ENCODE data around the gene HMOX1.
"Not testable (repeated sequence)": the region's sequence is repeated elsewhere in the genome, so short reads cannot be mapped to it uniquely, and the experiment has no call there.

Gene HMOX1

DNA sequence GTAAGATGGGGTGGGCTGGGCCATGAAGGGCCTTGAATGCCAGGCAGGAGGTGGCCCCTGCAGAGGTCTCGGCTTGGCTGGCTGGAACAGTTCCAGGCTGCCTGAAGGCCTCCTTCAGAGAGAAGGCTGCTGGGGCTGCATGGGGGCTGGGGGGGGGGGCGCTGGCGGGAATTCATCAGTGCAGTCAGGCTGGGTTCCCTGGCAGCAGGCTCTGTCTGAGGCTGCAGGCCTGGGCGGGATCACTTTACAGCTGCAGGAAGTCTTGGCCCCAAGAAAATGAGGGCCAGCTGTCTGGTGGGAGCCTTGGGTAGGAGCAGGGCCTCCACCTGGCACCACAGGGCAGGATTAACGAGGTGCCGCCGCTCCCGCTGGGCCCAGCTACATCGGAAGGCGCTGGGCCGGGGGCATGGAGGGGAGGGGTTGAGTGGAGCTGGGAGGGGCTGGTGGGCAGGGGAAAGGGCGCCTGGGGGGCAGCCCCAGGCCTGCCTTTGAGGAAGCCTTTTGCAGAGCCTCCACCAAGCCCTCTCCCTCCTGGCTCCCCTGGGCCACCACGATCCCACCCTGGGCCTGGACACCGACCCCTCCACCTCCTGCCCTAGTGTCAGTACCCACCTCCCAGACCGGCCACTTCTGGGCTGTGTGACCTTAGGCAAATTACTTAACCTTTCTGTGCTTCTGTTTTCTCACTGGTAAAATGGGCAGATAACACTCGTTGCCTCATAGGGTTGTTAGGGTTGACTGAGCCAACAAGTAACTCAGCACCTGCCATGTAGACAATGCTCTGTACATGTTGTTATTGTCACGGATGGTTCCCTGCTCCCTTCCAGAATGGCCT lies 31.0 kb upstream of the HMOX1 start:
- no peak for FAIRE-seq
- DNase-seq (ENCODE audit: extremely low spot score, insufficient read length, low read depth): no peak

- peak; percentile 97 for FAIRE-seq
- peak; percentile 81 for DNase-seq (ENCODE audit: extremely low spot score, insufficient read length, low read depth)
Observed at GRCh38 chr22:35350539-35351503, 30.1 kb upstream of the HMOX1 start.

DNA sequence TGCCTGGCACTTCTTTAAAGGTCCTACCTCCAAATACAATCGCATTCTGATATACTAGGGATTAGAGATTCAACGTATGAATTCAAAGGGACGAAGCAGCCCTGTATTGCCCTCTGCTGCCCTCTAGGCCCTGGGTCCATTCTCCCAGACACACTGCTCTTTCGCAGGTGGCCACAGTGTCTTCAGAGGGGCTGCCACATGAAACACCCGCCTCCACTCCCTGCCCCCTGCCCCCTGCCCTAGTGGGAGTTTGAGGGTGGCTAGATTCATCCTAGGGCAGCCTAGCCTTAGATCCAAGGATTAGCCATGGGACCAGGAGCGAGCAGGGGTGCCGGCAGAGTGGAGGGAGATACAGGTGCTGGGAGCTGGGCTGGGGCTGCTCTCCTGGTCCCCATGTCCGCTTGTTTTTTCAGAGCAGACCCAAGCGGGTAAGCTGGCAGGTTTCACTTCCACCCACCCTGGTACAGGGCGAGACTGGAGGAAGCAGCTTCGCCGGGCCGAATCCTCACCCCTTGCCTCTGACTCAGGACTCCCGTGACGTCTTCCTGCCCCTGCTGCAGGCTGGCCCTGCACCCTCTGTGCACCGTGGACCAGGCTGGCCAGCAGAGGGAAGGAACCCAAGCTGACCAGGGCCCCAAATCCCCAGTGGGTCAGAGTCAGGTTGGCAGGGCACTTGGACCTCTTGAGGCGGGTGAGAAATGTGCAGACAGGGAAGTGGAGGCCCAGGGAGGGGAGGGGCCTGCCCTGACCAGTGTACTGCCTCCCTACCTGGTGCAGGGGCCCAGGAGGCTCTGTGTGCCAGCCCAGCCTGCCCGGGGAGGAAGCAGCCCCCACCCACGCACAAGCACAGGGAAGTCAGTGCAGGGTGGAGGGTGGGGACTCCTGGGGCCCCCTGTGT lies 28.4 kb upstream of the HMOX1 start:
- FAIRE-seq (peak; percentile 81), DNase-seq (ENCODE audit: extremely low spot score, insufficient read length, low read depth) (no peak)

GRCh38 chr22:35353318-35353717 lies 27.6 kb upstream of the HMOX1 start:
- peak; percentile 72 for FAIRE-seq
- DNase-seq (ENCODE audit: extremely low spot score, insufficient read length, low read depth): no peak

DNA sequence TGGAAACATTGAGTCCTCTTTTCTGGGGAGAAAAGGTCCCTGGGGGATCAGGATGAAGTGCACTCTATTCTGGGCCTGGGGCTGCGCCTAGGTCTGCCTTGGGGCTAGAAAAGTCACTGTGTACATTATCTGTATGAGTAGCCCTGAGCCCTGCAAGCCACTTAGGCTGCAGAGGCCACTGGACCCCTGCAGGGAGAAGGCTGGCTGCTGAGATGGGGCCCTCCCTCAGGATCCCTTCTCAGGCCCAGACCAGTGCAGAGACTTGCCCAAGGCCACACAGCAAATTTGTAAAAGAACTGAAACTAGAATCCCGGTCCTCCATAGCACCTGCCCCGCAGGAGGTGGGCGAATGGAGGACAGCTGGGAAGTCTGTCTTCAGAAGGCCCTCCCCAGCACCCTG lies 26.8 kb upstream of the HMOX1 start:
- DNase-seq (ENCODE audit: extremely low spot score, insufficient read length, low read depth): no peak
- no peak for FAIRE-seq

GRCh38 chr22:35357883-35358621 lies 22.8 kb upstream of the HMOX1 start:
- DNase-seq (ENCODE audit: extremely low spot score, insufficient read length, low read depth) (no peak), FAIRE-seq (peak; percentile 82)

GRCh38 chr22:35359380-35360065 lies 21.4 kb upstream of the HMOX1 start:
- peak; percentile 86 for FAIRE-seq

DNA sequence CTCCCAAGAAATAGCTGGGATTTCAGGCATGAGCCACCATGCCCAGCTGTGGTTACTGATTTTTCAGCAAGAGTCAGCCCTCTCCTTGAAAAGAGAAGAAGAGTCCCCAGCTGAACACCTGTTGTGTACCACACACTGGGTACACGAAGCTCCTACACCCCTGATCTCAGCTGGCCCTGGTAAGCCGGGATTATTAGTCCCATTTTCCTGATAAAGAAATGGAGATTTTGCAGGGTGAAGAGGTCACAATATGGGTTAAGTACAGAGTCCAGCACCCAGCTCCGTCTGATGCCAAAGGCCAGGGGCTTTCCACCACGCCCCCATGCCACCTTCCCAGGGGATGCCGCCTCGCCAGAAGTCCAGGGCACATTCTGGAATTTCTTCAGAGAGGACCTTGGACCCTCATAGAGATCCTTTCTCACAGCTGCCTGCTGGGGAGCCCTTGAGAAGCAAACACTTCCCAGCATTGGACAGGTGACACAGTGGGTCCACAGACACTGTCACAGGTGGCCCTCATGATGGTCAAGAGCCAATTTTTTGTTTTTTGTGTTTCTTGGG lies 19.8 kb upstream of the HMOX1 start:
- DNase-seq (ENCODE audit: extremely low spot score, insufficient read length, low read depth): no peak
- FAIRE-seq: no peak

More at GRCh38 chr22:35359380-35360065, 21.4 kb upstream of the HMOX1 start:
- DNase-seq (ENCODE audit: extremely low spot score, insufficient read length, low read depth): no peak

DNA sequence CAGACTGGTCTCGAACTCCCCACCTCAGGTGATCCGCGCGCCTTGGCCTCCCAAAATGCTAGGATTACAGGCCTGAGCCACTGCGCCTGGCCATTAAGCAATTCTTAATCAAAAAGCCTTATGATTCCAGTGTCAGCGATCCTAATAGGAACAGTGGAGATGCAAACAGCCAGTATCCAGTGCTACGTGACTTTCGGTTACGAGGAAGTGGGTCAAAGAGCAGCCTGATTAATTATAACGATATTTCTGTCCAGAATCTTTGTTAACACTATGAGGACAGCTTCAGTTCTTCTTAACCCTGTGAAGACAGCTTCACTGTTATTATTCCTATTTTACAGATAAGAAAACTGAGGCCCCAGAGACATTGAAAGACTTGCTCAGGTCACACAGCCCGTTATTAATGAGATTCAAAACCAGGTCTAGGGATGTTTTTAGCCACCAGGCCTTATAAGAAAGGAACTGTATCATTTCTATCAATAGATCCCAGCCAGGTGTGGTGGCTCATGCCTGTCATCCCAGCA lies 17.3 kb upstream of the HMOX1 start:
- DNase-seq (ENCODE audit: extremely low spot score, insufficient read length, low read depth) (no peak), FAIRE-seq (peak; percentile 55)

DNA sequence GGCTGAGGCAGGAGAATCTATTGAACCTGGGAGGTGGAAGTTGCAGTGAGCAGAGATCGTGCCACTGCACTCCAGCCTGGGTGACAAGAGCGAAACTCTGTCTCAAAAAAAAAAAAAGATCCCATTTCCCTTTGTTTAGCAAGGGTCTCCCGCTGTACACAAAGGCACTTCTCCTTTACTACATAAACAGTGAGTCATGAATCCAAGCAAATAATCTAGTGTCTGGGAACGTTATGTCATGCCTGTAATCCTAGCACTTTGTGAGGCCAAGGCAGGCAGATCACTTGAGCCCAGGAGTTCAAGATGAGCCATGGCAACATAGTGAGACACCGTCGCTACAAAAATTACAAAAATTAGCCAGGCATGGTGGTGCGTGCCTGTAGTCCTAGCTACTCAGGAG lies 16.7 kb upstream of the HMOX1 start:
- FAIRE-seq; DNase-seq (ENCODE audit: extremely low spot score, insufficient read length, low read depth): not testable (repeated sequence)

- FAIRE-seq (peak; percentile 63), DNase-seq (ENCODE audit: extremely low spot score, insufficient read length, low read depth) (no peak)
Observed at GRCh38 chr22:35367331-35367886, 13.5 kb upstream of the HMOX1 start.

GRCh38 chr22:35368386-35368785 lies 12.5 kb upstream of the HMOX1 start:
- DNase-seq (ENCODE audit: extremely low spot score, insufficient read length, low read depth): no peak
- FAIRE-seq: no peak

- FAIRE-seq (no peak), DNase-seq (ENCODE audit: extremely low spot score, insufficient read length, low read depth) (no peak)
Observed at GRCh38 chr22:35369996-35370395, 10.9 kb upstream of the HMOX1 start.

GRCh38 chr22:35373781-35374180 lies 7.1 kb upstream of the HMOX1 start:
- DNase-seq (ENCODE audit: extremely low spot score, insufficient read length, low read depth): no peak
- FAIRE-seq: no peak

- DNase-seq (ENCODE audit: extremely low spot score, insufficient read length, low read depth) (no peak), FAIRE-seq (no peak)
Observed at GRCh38 chr22:35375031-35375430, 5.9 kb upstream of the HMOX1 start.

DNA sequence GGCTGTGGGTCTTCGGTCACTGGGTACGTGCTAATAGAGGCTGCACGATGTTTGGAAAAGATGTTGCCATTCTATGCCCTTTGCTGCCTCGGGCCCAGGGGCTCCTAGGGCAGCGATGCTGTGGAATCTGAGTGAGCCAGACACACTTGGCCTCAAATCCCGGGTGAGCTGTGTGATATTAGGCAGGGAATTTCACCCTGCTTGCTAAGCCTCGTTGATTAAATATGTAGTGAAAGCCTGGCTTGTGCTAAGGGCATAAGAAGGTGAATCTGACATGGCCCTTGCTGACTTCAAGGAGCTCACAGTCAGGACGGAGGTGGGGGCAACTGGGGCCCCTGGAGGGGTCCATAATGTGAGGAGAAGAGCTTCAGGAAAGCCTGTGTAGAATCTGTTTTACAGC lies 5.4 kb upstream of the HMOX1 start:
- DNase-seq (ENCODE audit: extremely low spot score, insufficient read length, low read depth) (no peak), FAIRE-seq (no peak)

GRCh38 chr22:35376728-35377472 lies 4.0 kb upstream of the HMOX1 start:
- FAIRE-seq: peak; percentile 90
- no peak for DNase-seq (ENCODE audit: extremely low spot score, insufficient read length, low read depth)
